Spleen (tissue), 7 donors: ENCODE results near the gene ZYG11B.

Source experiments
- POLR2A ChIP-seq, 3 donors: fragments of 450-650 bp; IDR thresholded peaks; one replicate each; pipeline ENCODE4 v1.5.1; 2017; ENCODE audit warnings: antibody characterized with exemption in 3 of 3, mild to moderate bottlenecking in 1 of 3
- POLR2AphosphoS5 ChIP-seq, 3 donors: sonication (generic); formaldehyde crosslinking; IDR thresholded peaks; one replicate each; pipeline ENCODE4 v1.5.1; 2017; ENCODE audit warnings: antibody characterized with exemption in 3 of 3
- TF ChIP-seq, protein P1 (sequence below), 11 experiments: fragments of 200-600 bp in 7 of 11; fragments of 450-650 bp in 4 of 11; sonication (generic) in 4 of 11; IDR thresholded peaks in 8 of 11; conservative IDR thresholded peaks in 3 of 11; 1 replicate in 7 of 11; 2 replicates in 4 of 11; pipeline versions ENCODE4 v1.4.0 to v1.8.0; 2016 to 2021; ENCODE audit warnings: antibody characterized with exemption in 11 of 11, inconsistent platforms in 4 of 11, mild to moderate bottlenecking in 1 of 11
- donor health status: DM: no; HTN: no; CAD: no; lungs with moderate emphysema.
- donor health status: DM: no; HTN: no; CAD: no.
- donor health status: DM: no; HTN: no; CAD: no.

DNA sequence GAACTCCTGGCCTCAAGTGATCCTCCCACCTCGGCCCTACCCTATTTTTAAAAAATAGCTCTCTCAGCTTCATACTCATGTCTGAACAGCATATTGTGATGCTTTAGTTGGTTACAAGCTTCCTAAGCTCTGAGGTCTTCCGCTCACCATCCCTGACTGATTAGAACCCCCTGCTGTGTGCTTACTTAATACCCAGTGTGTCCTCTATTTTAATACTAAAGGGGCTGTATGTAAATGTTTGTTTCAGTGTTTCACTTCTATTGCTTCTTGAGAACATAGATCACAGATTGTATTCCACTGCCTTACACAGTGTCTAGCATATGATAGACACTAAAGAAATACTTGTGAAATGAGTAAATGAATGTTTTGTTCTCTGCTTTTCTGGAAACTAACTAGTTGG lies 29.8 kb downstream of the ZYG11B start:
- TF ChIP-seq POLR2A (IDR thresholded peaks at IDR 0.05) (no peak), POLR2AphosphoS5 (IDR thresholded peaks at IDR 0.05) (no peak)
- TF ChIP-seq, protein P1, sequence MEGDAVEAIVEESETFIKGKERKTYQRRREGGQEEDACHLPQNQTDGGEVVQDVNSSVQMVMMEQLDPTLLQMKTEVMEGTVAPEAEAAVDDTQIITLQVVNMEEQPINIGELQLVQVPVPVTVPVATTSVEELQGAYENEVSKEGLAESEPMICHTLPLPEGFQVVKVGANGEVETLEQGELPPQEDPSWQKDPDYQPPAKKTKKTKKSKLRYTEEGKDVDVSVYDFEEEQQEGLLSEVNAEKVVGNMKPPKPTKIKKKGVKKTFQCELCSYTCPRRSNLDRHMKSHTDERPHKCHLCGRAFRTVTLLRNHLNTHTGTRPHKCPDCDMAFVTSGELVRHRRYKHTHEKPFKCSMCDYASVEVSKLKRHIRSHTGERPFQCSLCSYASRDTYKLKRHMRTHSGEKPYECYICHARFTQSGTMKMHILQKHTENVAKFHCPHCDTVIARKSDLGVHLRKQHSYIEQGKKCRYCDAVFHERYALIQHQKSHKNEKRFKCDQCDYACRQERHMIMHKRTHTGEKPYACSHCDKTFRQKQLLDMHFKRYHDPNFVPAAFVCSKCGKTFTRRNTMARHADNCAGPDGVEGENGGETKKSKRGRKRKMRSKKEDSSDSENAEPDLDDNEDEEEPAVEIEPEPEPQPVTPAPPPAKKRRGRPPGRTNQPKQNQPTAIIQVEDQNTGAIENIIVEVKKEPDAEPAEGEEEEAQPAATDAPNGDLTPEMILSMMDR (IDR thresholded peaks at IDR 0.05 in 8 of 11, conservative IDR thresholded peaks at IDR 0.05 in 3 of 11): no peak
